GM19240 (cell line): ENCODE data around the gene AP2M1.
A peak's percentile ranks its signal among the peaks of the same experiment; 100 is the strongest.
"Not testable (repeated sequence)": the region's sequence is repeated elsewhere in the genome, so short reads cannot be mapped to it uniquely, and the experiment has no call there.

Experiments
- DNase-seq: peaks from one replicate; pipeline ENCODE4 v3.0.0; 2011; ENCODE audit warnings: low spot score; ENCODE audit not compliant: insufficient read length

Gene AP2M1

DNA sequence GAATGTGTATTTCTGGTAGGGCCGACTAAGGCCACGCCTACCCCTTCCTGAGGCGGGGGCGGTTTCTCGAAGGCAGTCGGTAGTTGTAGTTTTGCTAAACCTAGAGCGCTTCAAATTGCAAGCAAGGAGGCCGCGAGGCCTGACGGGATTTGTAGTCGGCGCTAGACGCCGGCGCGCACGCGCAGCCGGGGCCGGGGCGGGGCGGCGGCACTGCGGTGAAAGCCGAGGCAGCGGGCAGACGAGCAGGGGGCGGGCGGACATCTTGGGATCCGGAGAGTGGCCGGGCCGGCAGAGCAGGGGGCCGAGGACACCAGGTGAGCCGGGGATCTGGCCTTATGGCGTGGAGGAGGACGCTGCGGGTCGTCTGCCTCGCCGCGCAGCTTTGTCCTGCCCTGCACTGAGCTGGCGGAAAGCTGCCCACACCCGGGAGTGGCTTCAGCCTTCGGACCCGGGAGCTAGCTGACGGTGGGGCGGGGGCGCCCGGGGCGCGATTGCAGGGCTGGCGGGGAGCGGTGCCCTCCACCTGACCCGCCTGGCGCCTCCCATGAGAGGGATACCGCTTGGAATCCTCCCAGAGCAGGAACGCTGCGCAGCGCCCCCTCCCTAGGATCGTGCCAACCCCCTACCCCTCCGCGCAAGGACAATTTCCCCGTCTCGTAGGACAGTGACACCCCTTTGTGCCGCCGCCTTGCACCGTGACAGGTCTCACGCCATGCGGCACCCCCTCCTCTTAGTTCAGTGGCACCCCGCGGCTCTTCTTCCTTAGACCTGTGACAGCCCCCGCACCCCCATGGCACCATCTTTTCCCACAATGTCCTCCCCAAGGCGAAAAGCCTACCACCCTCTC is at the start of gene AP2M1:
TSS of gene AP2M1 (plus strand) at position 210 of the 847 bp plus-strand sequence. CDS start 2,139 bp downstream, outside the sequence.
- DNase-seq, result peak; percentile 99

GRCh38 chr3:184126006-184126405 is 48.6 kb upstream of the AP2M1 start:
- no peak for DNase-seq

DNA sequence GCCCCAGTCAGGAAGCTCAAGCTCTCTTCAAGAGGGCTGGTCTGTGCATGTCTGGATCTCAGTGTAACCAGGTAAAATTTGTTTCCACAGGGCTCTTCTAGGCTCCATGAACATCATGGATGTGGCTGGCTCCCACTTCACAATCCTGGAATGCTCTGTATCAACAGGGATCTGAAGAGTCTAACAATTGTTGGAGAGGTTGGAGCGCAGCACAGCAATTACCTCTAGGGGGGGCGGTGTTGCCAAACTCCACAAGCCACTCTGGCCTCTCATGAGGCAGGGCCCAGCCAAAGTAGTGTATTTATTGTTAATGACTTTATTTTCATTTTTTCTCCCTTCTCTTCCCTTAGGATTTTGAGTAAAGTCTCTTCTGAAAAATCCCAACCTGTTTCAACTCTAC is 45.6 kb upstream of the AP2M1 start:
- no peak for DNase-seq

DNA sequence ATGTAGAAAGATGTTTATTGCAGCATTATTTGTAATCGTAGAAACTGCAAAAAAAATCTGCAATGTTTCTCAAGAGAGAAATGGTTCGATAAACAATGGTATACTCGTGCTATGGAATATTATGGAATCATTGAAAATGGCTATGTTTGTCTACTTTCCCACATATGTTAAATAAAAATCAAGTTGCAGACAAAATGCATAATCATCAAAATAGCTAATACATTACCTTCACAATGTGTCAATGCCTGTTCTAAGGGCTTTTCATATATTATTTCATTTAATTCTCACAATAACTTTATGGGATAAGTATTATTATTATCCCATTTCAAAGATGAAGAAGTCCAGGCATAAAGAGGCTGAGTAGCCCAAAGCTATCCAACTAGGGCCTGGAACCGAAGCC is 41.7 kb upstream of the AP2M1 start:
- DNase-seq, result no peak

DNA sequence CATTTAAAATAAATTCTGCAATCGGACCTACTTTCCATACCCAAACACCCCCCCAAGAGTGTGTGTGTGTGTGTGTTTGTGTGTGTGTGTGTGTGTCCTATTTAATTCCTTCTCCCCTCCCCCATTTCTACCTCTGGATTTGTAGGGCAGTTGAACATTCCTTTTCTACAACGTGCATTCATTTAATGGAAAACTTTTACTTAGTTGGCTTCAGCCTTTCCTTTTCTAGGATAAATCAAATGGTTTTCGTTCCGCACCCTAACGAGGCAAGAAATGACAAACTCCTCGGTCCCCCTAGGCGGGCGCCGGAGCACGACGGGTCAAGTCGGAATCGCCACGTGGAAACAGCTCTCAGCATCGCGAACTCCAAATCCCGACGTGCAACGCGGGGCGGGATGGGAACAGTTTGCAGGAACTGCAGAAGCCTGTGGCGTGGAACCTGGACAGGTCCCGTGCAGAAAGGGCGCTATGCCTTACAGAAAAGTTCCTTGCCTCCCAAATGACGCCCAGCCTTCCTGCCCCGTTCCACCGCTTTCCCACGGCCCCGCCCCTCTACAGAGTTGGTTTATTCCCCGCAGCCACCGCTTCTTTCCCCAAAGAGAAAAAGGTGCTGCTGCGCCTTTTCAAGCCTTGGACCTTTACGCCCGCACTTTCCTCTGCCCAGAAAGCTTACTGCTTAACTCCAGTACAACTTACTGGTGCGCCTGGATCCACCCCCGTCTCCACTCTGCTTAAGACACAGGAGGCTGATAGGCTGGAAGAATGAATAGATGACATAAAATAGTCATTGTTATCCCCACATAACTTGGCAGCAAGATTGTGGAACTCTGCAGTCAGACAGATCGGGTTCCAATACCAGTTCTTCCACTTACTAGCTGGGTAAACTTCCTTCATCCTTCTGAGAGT is 40.6 kb upstream of the AP2M1 start:
- no peak for DNase-seq

- DNase-seq, result no peak
Observed at GRCh38 chr3:184134746-184135148, 39.9 kb upstream of the AP2M1 start.

- DNase-seq, result peak; percentile 67
Observed at GRCh38 chr3:184135149-184135910, 39.3 kb upstream of the AP2M1 start, which contains the start of gene EIF2B5. EIF2B5 (plus strand) TSS chr3:184135358; CDS start chr3:184135386, 28 bp downstream.

DNA sequence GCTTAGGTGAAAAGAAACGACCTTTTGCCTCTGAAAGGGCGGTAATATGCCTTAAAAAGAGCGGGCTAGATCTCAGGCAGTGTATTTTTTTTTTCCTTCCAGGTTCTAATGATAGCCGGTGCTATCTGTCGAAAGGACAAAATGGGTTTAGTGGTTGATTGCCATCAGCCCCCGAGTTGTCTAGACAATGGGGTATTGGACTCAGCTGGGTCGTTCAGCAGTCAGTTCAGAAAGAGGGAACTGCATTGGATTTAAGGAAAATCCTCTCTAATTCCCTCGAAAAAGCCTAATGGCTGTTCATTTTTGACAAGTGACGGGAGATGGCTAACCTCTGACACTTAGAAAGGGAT is 38.8 kb upstream of the AP2M1 start:
- no peak for DNase-seq

DNA sequence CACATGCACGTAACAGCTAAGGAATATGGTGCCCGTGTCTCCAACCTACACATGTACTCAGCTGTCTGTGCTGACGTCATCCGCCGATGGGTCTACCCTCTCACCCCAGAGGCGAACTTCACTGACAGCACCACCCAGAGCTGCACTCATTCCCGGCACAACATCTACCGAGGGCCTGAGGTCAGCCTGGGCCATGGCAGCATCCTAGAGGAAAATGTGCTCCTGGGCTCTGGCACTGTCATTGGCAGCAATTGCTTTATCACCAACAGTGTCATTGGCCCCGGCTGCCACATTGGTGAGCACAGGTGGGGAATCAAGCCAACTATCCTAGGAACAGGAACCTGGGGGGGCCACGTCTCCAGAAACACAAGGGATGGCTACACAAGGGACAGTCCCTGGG is 34.2 kb upstream of the AP2M1 start:
- DNase-seq, result no peak

DNA sequence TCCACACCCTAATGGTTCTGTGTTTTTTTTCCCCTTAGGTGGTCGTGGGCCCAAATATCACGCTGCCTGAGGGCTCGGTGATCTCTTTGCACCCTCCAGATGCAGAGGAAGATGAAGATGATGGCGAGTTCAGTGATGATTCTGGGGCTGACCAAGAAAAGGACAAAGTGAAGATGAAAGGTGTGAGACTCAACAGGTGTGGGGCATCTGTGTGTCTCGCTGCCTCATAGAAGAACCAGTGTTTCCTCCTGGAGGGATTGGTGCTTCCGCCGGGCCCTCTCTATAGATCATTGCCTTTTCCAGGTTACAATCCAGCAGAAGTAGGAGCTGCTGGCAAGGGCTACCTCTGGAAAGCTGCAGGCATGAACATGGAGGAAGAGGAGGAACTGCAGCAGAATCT is 32.5 kb upstream of the AP2M1 start:
- DNase-seq, result no peak

DNA sequence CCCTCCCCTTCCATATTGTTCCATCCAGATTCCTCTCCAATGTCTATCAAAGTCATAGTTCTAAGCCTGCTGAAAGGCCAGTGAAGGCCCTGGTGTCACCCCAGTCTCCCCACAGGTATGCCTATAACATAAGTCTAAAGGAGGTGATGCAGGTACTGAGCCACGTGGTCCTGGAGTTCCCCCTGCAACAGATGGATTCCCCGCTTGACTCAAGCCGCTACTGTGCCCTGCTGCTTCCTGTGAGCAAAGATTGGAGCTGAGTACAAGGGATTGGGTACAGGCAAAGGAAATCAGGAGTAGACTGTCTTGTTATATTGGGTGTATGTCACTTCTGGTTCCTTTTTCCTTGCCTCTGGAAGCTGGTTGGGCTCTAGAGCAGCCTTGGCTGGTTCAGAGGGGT is 31.3 kb upstream of the AP2M1 start:
- DNase-seq, result no peak

DNA sequence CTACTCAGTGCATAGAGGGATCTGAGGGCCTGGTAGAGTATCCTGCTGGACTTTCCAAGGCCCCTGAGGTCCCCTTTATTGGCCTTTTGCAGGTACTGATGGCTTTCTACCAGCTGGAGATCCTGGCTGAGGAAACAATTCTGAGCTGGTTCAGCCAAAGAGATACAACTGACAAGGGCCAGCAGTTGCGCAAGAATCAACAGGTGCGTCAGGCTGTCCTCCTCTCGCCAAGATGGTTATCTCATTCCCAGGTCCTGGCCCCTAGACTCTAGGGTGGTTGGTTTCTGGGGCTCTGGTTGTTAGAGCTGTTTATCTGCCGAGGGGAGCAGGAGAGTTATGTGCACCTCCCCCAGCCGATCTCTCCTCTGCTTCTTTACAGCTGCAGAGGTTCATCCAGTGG is 30.1 kb upstream of the AP2M1 start:
- no peak for DNase-seq

GRCh38 chr3:184145111-184145524 is 29.5 kb upstream of the AP2M1 start:
- DNase-seq, result no peak

DNA sequence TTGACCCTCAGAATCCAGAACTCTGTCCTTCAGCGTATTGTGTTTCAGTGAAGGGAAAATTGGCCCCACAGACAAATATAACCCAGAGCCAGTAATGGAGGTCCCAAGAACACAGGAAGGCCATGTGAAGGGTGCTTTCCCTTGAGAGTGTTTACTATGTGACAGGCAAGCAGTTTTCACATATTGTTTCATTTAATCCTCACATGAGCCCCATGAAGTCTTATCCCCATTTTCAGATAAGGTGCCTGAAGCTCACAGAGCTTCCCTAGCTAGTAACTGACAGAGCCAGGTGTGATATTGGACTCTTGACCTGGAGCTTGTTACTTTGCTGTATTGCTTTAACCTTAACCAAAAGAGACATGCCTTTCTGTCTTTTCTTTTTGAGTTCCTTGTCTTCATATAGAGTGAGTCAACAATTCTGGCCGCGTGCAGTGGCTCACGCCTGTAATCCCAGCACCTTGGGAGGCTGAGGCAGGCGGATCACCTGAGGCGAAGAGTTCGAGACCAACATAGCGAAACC is 28.8 kb upstream of the AP2M1 start:
- DNase-seq, result no peak

GRCh38 chr3:184148076-184148475 is 26.6 kb upstream of the AP2M1 start:
- DNase-seq, result no peak

DNA sequence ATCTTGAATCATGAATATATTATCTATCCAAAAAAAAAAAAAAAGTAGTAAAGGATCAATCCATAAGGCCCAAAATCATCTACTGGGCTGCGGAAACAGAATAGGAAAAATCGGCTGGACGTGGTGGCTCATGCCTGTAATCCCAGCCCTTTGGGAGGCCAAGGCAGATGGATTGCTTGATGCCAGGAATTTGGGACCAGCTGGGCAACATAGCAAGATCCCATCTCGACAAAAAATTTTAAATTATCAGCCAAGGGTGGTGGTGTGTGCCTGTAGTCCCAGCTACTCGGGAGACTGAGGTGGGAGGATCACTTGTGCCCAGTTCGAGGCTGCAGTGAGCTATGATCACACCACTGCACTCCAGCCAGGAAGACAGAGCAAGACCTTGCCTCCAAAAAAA is 25.5 kb upstream of the AP2M1 start:
- no peak for DNase-seq

- DNase-seq, result not testable (repeated sequence)
Observed at GRCh38 chr3:184149770-184150169, 24.9 kb upstream of the AP2M1 start.

GRCh38 chr3:184154885-184155643 is 19.6 kb upstream of the AP2M1 start, which contains the start of gene DVL3:
DVL3 (plus strand) TSS chr3:184155377; CDS start chr3:184155636, 259 bp downstream.
- peak; percentile 82 for DNase-seq

- peak; percentile 52 for DNase-seq
Observed at GRCh38 chr3:184155644-184156521, 18.8 kb upstream of the AP2M1 start.
